Tibial nerve (tissue), 4 donors: Measurements from ENCODE around the gene AZIN2.

Experiments used
- EP300 ChIP-seq, 2 donors: sonication (generic); formaldehyde crosslinking; IDR thresholded peaks; one replicate each; pipeline ENCODE4 v1.6.1; 2017; ENCODE audit warnings: antibody characterized with exemption in 2 of 2, mild to moderate bottlenecking in 1 of 2
- POLR2A ChIP-seq, 2 donors: fragments of 450-650 bp; IDR thresholded peaks; one replicate each; pipeline ENCODE4 v1.6.1; 2017; ENCODE audit warnings: antibody characterized with exemption in 2 of 2, mild to moderate bottlenecking in 2 of 2, moderate library complexity in 2 of 2
- TF ChIP-seq, protein P1 (sequence below), 5 experiments: fragments of 200-600 bp in 3 of 5; fragments of 450-650 bp in 2 of 5; sonication (generic) in 3 of 5; IDR thresholded peaks; one replicate each; pipeline ENCODE4 v1.5.1; 2016 to 2019; ENCODE audit warnings: antibody characterized with exemption in 5 of 5, mild to moderate bottlenecking in 3 of 5, moderate library complexity in 2 of 5

- TF ChIP-seq, protein P1, sequence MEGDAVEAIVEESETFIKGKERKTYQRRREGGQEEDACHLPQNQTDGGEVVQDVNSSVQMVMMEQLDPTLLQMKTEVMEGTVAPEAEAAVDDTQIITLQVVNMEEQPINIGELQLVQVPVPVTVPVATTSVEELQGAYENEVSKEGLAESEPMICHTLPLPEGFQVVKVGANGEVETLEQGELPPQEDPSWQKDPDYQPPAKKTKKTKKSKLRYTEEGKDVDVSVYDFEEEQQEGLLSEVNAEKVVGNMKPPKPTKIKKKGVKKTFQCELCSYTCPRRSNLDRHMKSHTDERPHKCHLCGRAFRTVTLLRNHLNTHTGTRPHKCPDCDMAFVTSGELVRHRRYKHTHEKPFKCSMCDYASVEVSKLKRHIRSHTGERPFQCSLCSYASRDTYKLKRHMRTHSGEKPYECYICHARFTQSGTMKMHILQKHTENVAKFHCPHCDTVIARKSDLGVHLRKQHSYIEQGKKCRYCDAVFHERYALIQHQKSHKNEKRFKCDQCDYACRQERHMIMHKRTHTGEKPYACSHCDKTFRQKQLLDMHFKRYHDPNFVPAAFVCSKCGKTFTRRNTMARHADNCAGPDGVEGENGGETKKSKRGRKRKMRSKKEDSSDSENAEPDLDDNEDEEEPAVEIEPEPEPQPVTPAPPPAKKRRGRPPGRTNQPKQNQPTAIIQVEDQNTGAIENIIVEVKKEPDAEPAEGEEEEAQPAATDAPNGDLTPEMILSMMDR (IDR thresholded peaks at IDR 0.05): no peak
- no peak for TF ChIP-seq POLR2A (IDR thresholded peaks at IDR 0.05)
- TF ChIP-seq EP300 (IDR thresholded peaks at IDR 0.05): no peak
Observed at GRCh38 chr1:33162141-33162540, 81.2 kb downstream of the AZIN2 start.
